NCI-H345 (cell line): ENCODE results near the gene CBARP.

Source experiments
- DNase-seq: peaks from one replicate; lab custom pipeline; 2025; lab: John Stamatoyannopoulos, UW

The CBARP gene

GRCh38 chr19:1264801-1265614, 27.2 kb upstream of the CBARP start:
- no peak for DNase-seq

DNA sequence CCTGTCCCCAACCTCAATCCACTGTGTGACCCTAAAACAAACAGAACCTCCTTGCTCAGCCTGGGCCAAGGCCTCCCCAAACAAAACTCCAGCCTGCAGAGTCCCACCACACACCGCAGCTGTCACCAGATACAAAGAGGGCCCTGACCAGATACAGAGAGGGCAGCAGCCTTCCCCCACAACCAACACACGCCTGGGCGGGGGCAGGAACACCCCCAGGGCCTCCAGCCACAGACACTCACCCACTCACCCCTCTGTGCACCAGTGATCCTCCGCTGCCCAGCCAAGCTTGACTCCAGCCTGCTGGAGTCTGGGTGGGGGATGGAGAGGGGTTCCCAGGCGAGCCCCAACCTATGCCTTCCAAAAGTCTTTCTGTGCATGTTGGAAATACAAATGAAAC, 25.4 kb upstream of the CBARP start:
- no peak for DNase-seq

- no peak for DNase-seq
Measured at GRCh38 chr19:1262623-1263123, 24.9 kb upstream of the CBARP start.

GRCh38 chr19:1261798-1262622, 24.2 kb upstream of the CBARP start:
- DNase-seq, result no peak

DNA sequence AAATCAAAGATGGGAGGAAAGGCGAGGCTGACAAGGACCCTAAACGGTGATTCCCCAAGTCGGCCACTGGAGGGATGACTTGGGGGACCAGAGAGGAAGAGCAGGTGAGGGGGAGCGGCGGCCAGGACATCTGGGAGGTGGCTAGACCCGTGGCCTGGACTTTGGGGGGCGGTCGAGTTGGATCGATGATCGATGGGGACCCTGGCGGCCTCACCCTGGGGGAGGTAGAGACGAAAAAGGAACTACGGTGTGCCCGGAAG, 23.7 kb upstream of the CBARP start:
- no peak for DNase-seq

DNA sequence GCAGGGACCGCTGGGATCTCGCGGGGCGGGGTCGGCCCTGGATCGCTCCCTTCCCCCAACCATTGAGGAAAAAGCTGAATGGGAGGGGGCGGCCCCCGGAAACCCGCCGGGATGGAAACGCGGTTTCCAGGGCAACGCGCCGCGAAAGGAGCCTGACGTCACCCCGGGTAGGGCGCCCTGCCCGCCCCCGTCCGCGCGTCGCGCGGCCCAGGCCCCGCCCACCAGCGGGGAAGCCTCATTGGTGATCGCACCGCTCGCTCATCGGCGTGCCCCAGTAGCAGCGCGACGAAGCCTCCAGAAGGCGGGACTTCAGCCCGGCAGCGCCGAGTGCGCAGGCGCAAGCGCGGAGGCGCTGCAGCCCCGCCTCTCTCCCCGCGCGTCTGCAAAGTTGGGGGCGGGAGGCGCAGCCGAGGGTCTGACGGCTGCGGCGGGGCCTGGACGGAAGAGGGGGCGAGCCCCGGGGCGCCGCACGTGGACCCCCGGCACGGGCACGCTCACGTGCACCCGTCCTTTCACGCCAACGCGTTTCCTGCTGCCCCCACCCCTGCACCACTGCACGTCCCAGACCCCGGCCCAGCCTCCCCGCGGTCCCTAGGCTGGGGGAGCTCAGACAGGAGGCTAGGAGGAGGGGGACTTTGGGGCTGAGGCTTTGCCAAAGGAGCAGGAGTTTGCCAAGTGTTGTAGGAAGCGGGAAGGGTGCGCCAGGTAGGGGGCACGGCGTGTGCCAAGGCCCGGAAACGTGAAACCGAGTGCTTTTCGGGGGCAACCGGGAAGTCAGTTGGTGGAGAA, 23.1 kb upstream of the CBARP start:
- DNase-seq, result peak; percentile 97

- DNase-seq, result no peak
Measured at GRCh38 chr19:1259876-1260748, 22.3 kb upstream of the CBARP start.

GRCh38 chr19:1259206-1259875, 21.5 kb upstream of the CBARP start:
- no peak for DNase-seq

- DNase-seq, result no peak
Measured at GRCh38 chr19:1258707-1259205, 21.0 kb upstream of the CBARP start.

GRCh38 chr19:1258163-1258492, 20.3 kb upstream of the CBARP start:
- DNase-seq, result no peak

DNA sequence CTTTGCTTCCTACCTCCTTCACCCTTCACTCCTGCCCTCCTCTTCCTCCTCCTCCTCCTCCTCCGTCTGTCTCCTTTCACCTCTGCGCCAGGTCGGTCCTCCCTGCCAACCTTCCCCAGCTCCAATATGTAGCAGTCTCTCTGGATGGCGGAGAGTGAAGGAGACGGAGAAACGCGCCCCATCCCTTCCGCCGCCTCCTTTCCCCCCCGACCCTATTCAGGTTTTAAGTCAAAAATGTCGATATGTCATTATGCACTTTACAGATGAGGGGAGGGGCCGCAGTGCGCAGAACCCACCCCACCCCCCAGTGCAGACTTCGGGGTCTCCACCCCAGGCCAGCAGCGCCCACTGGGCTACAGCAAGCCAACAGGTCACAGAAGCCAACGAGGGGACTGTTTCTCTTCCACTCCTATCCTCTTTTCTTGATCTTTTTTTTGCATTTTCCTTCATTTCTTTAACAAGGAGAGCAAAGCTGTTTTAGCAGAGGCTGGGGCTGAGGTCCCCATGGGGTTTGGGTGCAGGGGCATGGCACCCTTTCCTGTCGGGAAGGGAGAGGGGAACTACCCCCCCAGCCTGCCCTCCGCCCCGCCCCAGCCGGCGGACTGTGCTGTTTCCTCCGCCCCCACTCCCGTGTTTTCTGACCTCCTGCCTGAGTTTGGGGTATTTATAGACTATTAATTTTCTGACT, 19.8 kb upstream of the CBARP start:
- no peak for DNase-seq

DNA sequence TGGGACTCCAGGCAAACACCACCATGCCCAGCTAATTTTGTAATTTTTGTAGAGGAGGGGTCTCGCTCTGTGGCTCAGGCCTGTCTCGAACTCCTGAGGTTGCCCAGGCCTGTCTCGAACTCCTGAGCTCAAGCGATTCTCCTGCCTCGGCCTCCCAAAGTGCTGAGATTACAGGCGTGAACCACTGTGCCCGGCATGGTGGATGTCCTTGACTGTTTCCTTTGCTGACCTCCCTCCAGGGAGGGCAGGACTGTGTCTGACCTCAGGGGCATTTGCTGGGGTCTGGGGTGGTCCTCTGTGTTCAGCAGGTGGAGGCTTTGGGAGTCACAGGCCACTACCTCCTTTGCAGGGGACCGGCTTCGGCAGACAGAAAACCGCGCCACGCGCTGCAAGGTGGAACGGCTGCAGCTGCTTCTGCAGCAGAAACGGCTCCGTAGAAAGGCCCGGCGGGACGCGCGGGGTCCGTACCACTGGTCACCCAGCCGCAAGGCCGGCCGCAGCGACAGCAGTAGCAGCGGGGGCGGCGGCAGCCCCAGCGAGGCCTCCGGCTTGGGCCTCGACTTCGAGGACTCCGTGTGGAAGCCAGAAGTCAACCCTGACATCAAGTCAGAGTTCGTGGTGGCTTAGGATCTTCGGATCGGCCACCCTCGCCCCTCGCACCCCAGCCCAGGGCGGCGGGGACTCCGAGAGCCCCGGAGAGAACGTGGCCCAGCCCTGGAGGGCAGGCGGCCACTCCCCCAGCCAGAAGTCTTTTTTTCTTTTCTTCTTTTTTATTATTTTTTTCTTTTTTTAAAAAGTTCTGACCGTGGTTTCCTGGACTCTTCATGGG, 19.1 kb upstream of the CBARP start:
- no peak for DNase-seq

DNA sequence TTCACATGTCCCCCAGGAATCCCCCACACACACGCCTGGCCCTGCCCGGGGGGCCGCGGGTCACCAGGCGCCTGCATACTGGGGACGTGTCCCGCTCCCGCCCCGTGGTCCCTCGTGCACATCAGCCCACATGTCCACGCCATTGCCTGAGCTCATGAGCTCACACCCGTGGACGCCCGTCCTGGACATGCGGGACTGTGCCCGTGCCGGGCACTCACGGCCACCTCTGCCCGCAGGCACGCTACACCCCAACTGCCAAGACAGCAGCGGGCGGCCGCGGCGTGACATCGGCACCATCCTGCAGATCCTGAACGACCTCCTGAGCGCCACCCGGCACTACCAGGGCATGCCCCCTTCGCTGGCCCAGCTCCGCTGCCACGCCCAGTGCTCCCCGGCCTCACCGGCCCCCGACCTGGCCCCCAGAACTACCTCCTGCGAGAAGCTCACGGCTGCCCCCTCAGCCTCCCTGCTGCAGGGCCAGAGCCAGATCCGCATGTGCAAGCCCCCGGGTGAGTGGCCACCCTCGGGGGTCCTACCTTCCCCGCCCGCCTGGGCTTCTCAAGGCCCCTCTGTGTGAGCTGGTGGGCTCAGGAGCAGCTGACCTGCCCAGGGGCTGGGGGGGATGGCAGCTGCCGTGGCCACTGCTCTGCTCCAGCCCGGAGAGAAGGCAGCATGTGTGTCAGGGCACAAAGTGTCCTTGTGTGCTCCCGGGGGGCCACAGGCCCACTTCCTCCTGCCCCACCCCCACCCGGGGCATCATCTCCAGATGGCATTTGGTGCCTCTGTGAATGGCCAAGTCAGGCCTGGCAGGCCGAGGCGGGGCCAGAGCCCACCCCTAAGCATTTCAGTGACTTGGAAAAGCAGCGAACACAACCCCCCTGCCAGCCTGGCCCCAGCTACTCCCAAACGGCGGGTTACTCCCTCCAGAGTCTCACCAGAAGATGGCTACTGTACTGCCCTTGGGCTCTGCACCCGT, 17.7 kb upstream of the CBARP start:
- no peak for DNase-seq

DNA sequence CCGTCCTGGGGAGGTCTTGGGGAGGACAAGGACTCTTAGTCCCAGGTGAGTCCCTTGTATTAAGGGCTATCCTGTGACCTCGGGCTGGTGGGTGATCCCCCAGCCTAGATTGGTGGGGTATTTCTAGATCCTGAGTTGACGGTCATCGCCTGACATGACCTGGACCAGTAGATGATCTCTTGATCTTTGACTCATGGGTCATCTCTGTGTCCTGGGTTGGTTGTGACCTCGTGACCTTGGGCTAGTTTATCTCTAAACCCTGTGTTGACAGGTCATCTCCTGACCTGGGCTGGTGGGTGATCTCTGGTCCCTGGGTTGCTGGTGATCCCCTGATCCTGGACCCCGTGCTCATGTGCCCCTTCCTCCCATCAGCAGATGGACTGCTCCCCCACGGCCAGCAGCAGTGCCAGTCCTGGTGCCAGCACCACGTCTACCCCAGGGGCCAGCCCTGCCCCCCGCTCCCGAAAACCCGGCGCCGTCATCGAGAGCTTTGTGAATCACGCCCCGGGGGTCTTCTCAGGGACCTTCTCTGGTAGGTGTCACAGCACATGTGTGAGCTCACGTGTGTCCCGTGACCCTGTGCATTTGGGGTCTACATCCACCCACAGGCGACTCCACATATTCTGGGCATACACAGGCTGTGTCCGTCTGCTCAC, 16.9 kb upstream of the CBARP start:
- no peak for DNase-seq

GRCh38 chr19:1254081-1254527, 16.3 kb upstream of the CBARP start:
- no peak for DNase-seq

- DNase-seq, result no peak
Measured at GRCh38 chr19:1253514-1254080, 15.8 kb upstream of the CBARP start.

DNA sequence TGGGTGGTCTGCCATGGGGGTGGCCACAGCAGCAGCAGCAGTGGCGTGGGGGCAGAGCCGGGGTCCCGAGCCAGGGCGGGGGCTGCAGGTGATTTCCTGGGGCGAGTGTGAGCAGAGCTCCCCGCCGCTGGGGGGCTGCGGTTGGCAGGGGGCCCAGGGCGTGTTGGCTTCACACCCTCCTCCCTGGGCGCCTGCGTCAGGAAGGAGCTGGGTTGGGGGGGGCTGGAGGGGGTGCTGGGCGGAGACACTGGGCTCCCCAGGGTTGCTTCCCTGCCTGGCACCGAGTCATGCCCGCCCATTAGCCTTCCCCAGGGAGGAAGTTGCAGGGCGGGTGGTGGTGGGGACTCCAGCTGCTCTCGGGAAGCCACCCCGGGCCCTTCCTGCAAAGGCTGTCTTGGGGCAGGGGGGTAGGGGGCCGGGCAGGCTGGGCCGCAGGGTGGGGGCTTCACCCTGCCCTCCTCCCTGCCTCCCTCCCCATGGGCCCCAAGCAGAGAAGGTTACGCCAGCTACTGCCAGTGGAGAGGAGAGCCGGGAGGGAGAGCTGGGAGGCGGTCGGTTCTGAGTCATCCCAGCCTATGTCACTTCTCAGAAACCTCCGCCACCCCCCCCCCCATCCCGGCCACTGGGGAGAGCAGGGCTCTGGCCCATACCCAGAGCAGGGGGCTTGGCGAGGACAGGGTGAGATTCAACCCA, 15.2 kb upstream of the CBARP start:
- peak; percentile 27 for DNase-seq
